Right atrium auricular region (tissue), 2 donors: ENCODE data around the gene ELF1. TPM values are rescaled to one million over a fixed set of nuclear protein-coding genes. Genes with fewer than 3 reads are reported as not detected.
"Not testable (repeated sequence)": the region's sequence is repeated elsewhere in the genome, so short reads cannot be mapped to it uniquely, and the experiment has no call there.

Source experiments
- DNase-seq: peaks from one replicate; pipeline ENCODE4 v3.0.0-alpha.2; 2019; ENCODE audit warnings: low spot score
- H3K27ac ChIP-seq, 2 donors: fragments of 200-600 bp; sonication (generic); 1 replicate in 1 of 2; 2 replicates in 1 of 2; pipeline ENCODE4 v1.5.1; 2016 to 2019
- H3K27me3 ChIP-seq, 2 donors: fragments of 200-600 bp; sonication (generic); one replicate each; pipeline versions ENCODE4 v1.5.1 to v1.6.0; 2017 to 2019
- H3K36me3 ChIP-seq: fragments of 200-600 bp; sonication (generic); one replicate; pipeline ENCODE4 v1.5.1; 2016
- H3K4me1 ChIP-seq, 2 donors: fragments of 200-600 bp; sonication (generic); one replicate each; pipeline versions ENCODE4 v1.5.1 to v1.6.0; 2017 to 2019
- H3K4me3 ChIP-seq, 2 donors: fragments of 200-600 bp; sonication (generic); 1 replicate in 1 of 2; 2 replicates in 1 of 2; pipeline ENCODE4 v1.5.1; 2017 to 2019; ENCODE audit warnings: mild to moderate bottlenecking in 1 of 2, moderate library complexity in 1 of 2
- H3K9me3 ChIP-seq, 2 donors: fragments of 200-600 bp; sonication (generic); one replicate each; pipeline ENCODE4 v1.5.1; 2019
- total RNA-seq, 2 donors: library from RNA; depleted of rRNA; stranded (reverse); fragments of >200 nt; gene quantifications; one replicate each; pipeline ENCODE4 v1.1.0, GENCODE V29; 2016
- TF ChIP-seq, protein P1 (sequence below), 2 donors: fragments of 200-600 bp; sonication (generic); IDR thresholded peaks; one replicate each; pipeline ENCODE4 v1.5.1; 2019; ENCODE audit warnings: antibody characterized with exemption in 2 of 2

The ELF1 gene
- total RNA-seq, 2 donors from 2014 or later = 39.1 to 54.2 TPM

DNA sequence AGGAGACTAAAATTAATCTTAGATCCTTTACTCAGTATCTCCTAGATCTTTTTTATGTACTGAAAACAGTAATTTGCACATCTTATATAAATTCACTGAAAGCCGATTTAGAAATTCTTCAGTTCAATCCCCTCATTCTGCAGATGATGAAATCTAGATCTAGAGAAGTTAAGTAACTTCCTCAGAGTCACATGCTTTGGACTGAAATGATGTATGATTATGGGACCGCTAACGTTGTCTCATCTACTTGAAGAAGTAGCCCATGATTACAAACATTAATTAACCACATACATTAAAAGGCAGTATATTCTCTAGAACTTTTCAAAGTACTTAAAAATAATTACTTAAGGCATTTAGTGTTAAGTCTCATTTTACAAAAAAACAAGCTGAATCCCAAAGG, 37.8 kb downstream of the ELF1 start:
- H3K27me3 ChIP-seq = no peaks in the 10 kb centered on the region
- DNase-seq = no peak
- TF ChIP-seq, protein P1, sequence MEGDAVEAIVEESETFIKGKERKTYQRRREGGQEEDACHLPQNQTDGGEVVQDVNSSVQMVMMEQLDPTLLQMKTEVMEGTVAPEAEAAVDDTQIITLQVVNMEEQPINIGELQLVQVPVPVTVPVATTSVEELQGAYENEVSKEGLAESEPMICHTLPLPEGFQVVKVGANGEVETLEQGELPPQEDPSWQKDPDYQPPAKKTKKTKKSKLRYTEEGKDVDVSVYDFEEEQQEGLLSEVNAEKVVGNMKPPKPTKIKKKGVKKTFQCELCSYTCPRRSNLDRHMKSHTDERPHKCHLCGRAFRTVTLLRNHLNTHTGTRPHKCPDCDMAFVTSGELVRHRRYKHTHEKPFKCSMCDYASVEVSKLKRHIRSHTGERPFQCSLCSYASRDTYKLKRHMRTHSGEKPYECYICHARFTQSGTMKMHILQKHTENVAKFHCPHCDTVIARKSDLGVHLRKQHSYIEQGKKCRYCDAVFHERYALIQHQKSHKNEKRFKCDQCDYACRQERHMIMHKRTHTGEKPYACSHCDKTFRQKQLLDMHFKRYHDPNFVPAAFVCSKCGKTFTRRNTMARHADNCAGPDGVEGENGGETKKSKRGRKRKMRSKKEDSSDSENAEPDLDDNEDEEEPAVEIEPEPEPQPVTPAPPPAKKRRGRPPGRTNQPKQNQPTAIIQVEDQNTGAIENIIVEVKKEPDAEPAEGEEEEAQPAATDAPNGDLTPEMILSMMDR (IDR thresholded peaks at IDR 0.05) = no peak
- peak overlapping the region in 1 of 2 donors; percentile 35 for H3K4me3 ChIP-seq
- peaks cover 0 to 50% of the 10 kb centered on the region in 2 donors for H3K4me1 ChIP-seq
- no peaks in the 10 kb centered on the region for H3K9me3 ChIP-seq
- H3K36me3 ChIP-seq = no peaks in the 10 kb centered on the region
- H3K27ac ChIP-seq = peak overlapping the region; percentile 71 to 83

DNA sequence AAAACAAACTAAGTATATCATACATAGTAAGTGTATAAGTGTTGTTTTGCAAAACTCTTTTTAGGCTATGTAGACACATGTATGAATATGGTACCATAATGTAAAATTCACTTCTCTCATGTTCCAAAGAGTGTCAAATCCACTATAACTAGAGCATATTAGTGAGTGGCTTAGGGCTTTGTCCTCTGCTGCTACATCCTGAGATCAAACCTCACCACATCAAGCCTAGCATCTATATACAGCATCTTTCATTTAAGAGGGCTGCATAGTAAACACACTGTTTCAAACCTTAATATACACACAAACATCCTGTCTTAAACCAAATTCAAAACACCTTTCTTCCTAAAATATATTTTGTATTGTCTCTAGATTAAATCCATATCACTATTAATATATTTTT, 38.7 kb downstream of the ELF1 start:
- Histone ChIP-seq H3K4me1 (peaks cover 0 to 49% of the 10 kb centered on the region in 2 donors), H3K27me3 (no peaks in the 10 kb centered on the region), H3K36me3 (no peaks in the 10 kb centered on the region), H3K4me3 (peak overlapping the region in 1 of 2 donors; percentile 35), H3K27ac (peak overlapping the region in 1 of 2 donors; percentile 71), H3K9me3 (no peaks in the 10 kb centered on the region)
- no peak for DNase-seq
- TF ChIP-seq, protein P1 (IDR thresholded peaks at IDR 0.05) = no peak

DNA sequence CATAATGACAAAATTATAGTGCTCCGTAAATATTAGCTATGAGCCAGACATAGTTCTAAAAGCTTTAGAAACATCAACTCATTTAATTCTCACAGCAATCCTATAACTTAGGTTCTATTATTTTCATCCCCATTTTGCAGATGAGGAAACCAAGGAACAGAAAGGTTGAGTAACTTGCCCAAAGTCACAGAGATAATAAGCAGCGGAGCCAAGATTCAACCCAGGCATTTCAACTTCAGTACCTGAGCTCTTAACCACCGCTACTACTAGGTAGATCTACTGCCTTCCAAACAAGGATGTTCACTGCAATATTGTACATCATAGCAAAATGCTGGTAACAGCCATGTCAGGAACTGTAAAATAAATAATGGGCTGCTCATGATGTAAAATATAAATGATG, 39.9 kb downstream of the ELF1 start:
- no peak for DNase-seq
- Histone ChIP-seq H3K27ac (no peak overlapping the region), H3K4me3 (peak overlapping the region in 1 of 2 donors; percentile 35), H3K9me3 (no peaks in the 10 kb centered on the region), H3K36me3 (no peaks in the 10 kb centered on the region), H3K27me3 (no peaks in the 10 kb centered on the region), H3K4me1 (peaks cover 0 to 50% of the 10 kb centered on the region in 2 donors)
- TF ChIP-seq, protein P1 (IDR thresholded peaks at IDR 0.05) = no peak

DNA sequence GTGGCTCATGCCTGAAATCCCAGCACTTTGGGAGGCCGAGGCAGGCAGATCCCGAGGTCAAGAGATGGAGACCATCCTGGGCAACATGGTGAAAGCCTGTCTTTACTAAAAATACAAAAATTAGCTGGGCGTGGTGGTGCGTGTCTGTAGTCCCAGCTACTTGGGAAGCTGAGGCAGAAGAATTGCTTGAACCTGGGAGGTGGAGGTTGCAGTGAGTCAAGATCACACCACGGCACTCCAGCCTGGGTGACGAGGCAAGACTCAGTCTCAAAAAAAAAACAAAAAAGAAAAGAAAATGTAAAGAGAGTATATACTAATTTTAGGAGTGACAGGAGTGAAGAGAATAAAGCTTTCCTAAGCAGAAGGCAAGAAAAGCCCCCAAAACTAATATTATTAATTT, 41.0 kb downstream of the ELF1 start:
- not testable (repeated sequence) for H3K9me3 ChIP-seq, H3K36me3 ChIP-seq, DNase-seq, H3K4me3 ChIP-seq, H3K27me3 ChIP-seq, H3K27ac ChIP-seq
- peaks cover 0 to 49% of the 10 kb centered on the region in 2 donors for H3K4me1 ChIP-seq

DNA sequence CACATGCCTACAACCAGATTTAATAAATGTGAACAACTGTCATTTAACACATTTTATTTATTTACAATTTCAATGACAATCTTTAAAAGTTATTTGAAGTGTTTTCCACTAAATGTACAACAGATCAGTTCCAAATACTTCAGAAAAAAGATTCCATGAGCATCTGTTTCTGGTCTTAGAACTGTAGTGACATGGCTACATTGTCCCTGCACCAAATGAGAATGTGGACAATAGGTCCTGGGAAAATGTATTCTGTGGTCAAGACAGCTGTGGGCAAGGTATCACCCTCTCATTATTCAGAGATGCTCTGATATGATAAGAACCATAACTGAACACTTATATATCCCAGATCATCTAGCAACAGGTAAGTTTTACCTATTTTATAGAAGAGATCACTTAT, 43.7 kb downstream of the ELF1 start:
- no peak for DNase-seq
- H3K36me3 ChIP-seq = no peaks in the 10 kb centered on the region
- H3K27ac ChIP-seq = no peak overlapping the region
- no peak overlapping the region for H3K4me3 ChIP-seq
- no peaks in the 10 kb centered on the region for H3K9me3 ChIP-seq
- H3K4me1 ChIP-seq = peaks cover 0 to 74% of the 10 kb centered on the region in 2 donors
- TF ChIP-seq, protein P1 (IDR thresholded peaks at IDR 0.05) = no peak
- no peaks in the 10 kb centered on the region for H3K27me3 ChIP-seq

DNA sequence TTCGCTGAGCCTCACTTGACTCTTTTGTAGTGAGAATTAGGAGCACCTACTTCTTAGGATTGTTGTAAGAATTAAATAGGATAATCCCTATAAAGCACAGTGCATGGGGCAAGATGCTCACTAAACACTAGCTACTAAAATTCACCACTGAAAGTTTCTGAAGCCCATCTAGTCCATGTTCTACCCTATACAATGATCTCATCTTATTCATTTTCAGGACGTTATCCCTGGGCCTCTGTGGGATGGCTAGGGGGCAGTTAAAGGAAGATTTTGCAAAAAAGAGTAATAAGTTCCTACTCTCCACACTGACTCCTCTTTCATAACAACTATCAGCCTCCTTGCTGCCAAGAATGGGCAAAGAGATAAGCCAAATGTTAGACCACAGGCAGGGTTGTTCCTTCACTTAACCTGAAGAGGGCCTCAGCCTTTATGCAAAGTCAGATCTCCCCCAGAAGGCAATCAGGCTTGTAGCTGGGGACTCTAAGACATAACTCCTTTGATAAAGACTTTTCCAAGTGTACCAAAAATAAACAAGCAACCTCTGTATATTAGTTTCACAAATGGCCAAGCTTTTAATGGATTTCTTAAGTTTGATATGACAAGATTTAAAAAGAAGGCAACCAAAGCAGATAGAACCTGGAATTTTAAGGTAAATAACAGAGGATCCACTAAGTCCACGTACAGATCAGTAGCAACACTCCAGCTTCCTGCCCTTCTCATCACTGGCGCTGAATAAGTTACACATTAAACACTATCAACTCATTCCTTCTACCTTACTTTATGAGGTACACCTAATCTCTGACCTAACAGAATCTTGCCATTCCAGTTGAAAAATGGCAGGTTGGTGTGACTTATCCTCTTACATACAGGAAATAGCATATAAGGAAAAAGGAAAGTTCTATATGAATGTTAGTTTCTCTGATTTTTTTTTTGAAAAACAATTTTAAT, 44.4 kb downstream of the ELF1 start:
- DNase-seq = no peak
- TF ChIP-seq, protein P1 (IDR thresholded peaks at IDR 0.05) = peak; percentile 9 to 57
- Histone ChIP-seq H3K4me3 (no peak overlapping the region), H3K9me3 (no peaks in the 10 kb centered on the region), H3K4me1 (peaks cover 0 to 75% of the 10 kb centered on the region in 2 donors), H3K27ac (no peak overlapping the region), H3K36me3 (no peaks in the 10 kb centered on the region), H3K27me3 (no peaks in the 10 kb centered on the region)
